CD4-positive, alpha-beta T cell (primary cell): ENCODE results near the gene GLRA3. TPM values are rescaled to one million over a fixed set of nuclear protein-coding genes. Genes with fewer than 3 reads are reported as not detected.

ENCODE experiments used
- ATAC-seq: fragments of 200-7000 bp; cut with Tn5 transposase; one replicate; pipeline ENCODE4 v1.10.0; 2022; ENCODE audit warnings: mild to moderate bottlenecking; ENCODE audit not compliant: poor library complexity
- CTCF ChIA-PET: fragments of 350-600 bp; sonication (Branson Sonifier 250); formaldehyde crosslinking; loops from one replicate; lab custom pipeline; 2021; ENCODE audit warnings: antibody characterized with exemption, inconsistent platforms; lab: Charles Lee
- POLR2A ChIA-PET: fragments of 350-600 bp; sonication (Branson Sonifier 250); formaldehyde crosslinking; loops from one replicate; lab custom pipeline; 2021; ENCODE audit warnings: antibody characterized with exemption, inconsistent platforms; lab: Charles Lee
- DNase-seq, 14 experiments: peaks; one replicate each; pipeline ENCODE4 v3.0.0-alpha.2; 2013 to 2020; ENCODE audit warnings: mixed read lengths in 2 of 14
- H3K27ac ChIP-seq, 2 donors: one replicate each; pipeline versions ENCODE4 v1.5.1 to v1.7.0; 2013; ENCODE audit warnings: low read length in 2 of 2, low read depth in 1 of 2, mild to moderate bottlenecking in 1 of 2
- H3K27me3 ChIP-seq, 2 experiments: 1 replicate in 1 of 2; 2 replicates in 1 of 2; pipeline versions ENCODE4 v1.6.1 to v1.7.0; 2013; ENCODE audit warnings: low read length in 2 of 2, control low read depth in 1 of 2, mild to moderate bottlenecking in 1 of 2, moderate library complexity in 1 of 2; ENCODE audit not compliant: insufficient read depth in 2 of 2, control insufficient read depth in 1 of 2
- H3K36me3 ChIP-seq: one replicate; pipeline ENCODE4 v1.6.1; 2013; ENCODE audit warnings: low read length, control low read depth; ENCODE audit not compliant: insufficient read depth
- H3K4me1 ChIP-seq: one replicate; pipeline ENCODE4 v1.6.1; 2013; ENCODE audit warnings: low read length, control low read depth; ENCODE audit not compliant: insufficient read depth
- H3K4me3 ChIP-seq: one replicate; pipeline ENCODE4 v1.5.1; 2013; ENCODE audit warnings: mild to moderate bottlenecking, low read length, moderate library complexity
- H3K9me3 ChIP-seq, 2 experiments: 1 replicate in 1 of 2; 2 replicates in 1 of 2; pipeline versions ENCODE4 v1.6.1 to v1.7.0; 2013; ENCODE audit warnings: low read length in 2 of 2, mild to moderate bottlenecking in 2 of 2, control low read depth in 1 of 2, moderate library complexity in 1 of 2; ENCODE audit not compliant: control insufficient read depth in 1 of 2, insufficient read depth in 1 of 2
- H3K27ac Mint-ChIP-seq: one replicate; pipeline ENCODE4 v1.8.0; 2020; ENCODE audit warnings: mixed read lengths
- H3K27me3 Mint-ChIP-seq: one replicate; pipeline ENCODE4 v1.8.0; 2021; ENCODE audit warnings: mixed read lengths
- H3K36me3 Mint-ChIP-seq: one replicate; pipeline ENCODE4 v1.8.0; 2021; ENCODE audit warnings: low read depth, mixed read lengths
- H3K4me1 Mint-ChIP-seq: one replicate; pipeline ENCODE4 v1.8.0; 2021; ENCODE audit warnings: low read depth, mixed read lengths
- H3K4me3 Mint-ChIP-seq: one replicate; pipeline ENCODE4 v1.8.0; 2020; ENCODE audit warnings: mild to moderate bottlenecking, mixed read lengths
- H3K9me3 Mint-ChIP-seq: one replicate; pipeline ENCODE4 v1.8.0; 2020; ENCODE audit warnings: mixed read lengths
- CTCF ChIP-seq: fragments of 200-600 bp; IDR thresholded peaks from one replicate; pipeline ENCODE4 v1.8.0; 2022; ENCODE audit warnings: antibody characterized with exemption, mild to moderate bottlenecking
- intact Hi-C, 2 experiments: fragments of 100-400 bp; cut with DNase I in 1 of 2; cut with micrococcal nuclease in 1 of 2; formaldehyde crosslinking; loops; one replicate each; pipeline versions ENCODE4 v1.15.1 to v1.9.0; 2023 to 2025; cut with DNase I, micrococcal nuclease
- total RNA-seq, 174 experiments: library from RNA in 2 of 174; stranded (reverse) in 2 of 174; gene quantifications; one replicate each; pipeline ENCODE4 v1.2.3 and lab custom pipeline; 2021 to 2026

The GLRA3 gene
- total RNA-seq, 2 experiments from 2014 or later: not detected

- no peak for DNase-seq
- TF ChIP-seq CTCF: no peak
- Mint-ChIP-seq H3K36me3 (no peaks in the 10 kb centered on the region), H3K27ac (no peak overlapping the region), H3K4me1 (no peaks in the 10 kb centered on the region), H3K9me3 (peaks cover 4% of the 10 kb centered on the region), H3K27me3 (no peaks in the 10 kb centered on the region), H3K4me3 (no peak overlapping the region)
- Histone ChIP-seq H3K27ac (no peak overlapping the region), H3K9me3 (peaks cover 0 to 4% of the 10 kb centered on the region in 2 experiments), H3K4me1 (no peaks in the 10 kb centered on the region), H3K36me3 (no peaks in the 10 kb centered on the region), H3K27me3 (no peaks in the 10 kb centered on the region), H3K4me3 (no peak overlapping the region)
- ChIA-PET POLR2A (no interaction called here), CTCF (no interaction called here)
- no peak for ATAC-seq
- intact Hi-C loops: no loop called here
Observed at GRCh38 chr4:174752026-174752425, 77.0 kb downstream of the GLRA3 start.

GRCh38 chr4:174749091-174749490, 80.0 kb downstream of the GLRA3 start:
- Histone ChIP-seq H3K27me3 (no peaks in the 10 kb centered on the region), H3K4me1 (no peaks in the 10 kb centered on the region), H3K4me3 (no peak overlapping the region), H3K36me3 (no peaks in the 10 kb centered on the region), H3K27ac (no peak overlapping the region), H3K9me3 (peaks cover 0 to 4% of the 10 kb centered on the region in 2 experiments)
- CTCF ChIA-PET: interaction anchor here (1.4 kb wide), 1 partner anchor 11 kb away, joined by 3 read pairs; no protein-coding TSS in a partner anchor
- no peak for ATAC-seq
- TF ChIP-seq CTCF: no peak
- Mint-ChIP-seq H3K9me3 (peaks cover 10% of the 10 kb centered on the region), H3K4me3 (no peak overlapping the region), H3K36me3 (no peaks in the 10 kb centered on the region), H3K27ac (no peak overlapping the region), H3K27me3 (no peaks in the 10 kb centered on the region), H3K4me1 (no peaks in the 10 kb centered on the region)
- POLR2A ChIA-PET: no interaction called here
- intact Hi-C loops: no loop called here
- no peak for DNase-seq

GRCh38 chr4:174746710-174747109, 82.3 kb downstream of the GLRA3 start:
- Histone ChIP-seq H3K4me1 (no peaks in the 10 kb centered on the region), H3K27ac (no peak overlapping the region), H3K27me3 (no peaks in the 10 kb centered on the region), H3K4me3 (no peak overlapping the region), H3K9me3 (peaks cover 0 to 8% of the 10 kb centered on the region in 2 experiments), H3K36me3 (no peaks in the 10 kb centered on the region)
- CTCF ChIA-PET: no interaction called here
- H3K9me3 Mint-ChIP-seq: peaks cover 10% of the 10 kb centered on the region
- no peak overlapping the region for H3K4me3 Mint-ChIP-seq
- intact Hi-C loops: no loop called here
- H3K4me1 Mint-ChIP-seq: no peaks in the 10 kb centered on the region
- POLR2A ChIA-PET: no interaction called here
- H3K36me3 Mint-ChIP-seq: no peaks in the 10 kb centered on the region
- ATAC-seq: no peak
- no peak for DNase-seq
- TF ChIP-seq CTCF: no peak
- no peak overlapping the region for H3K27ac Mint-ChIP-seq
- no peaks in the 10 kb centered on the region for H3K27me3 Mint-ChIP-seq
